NT2/D1 (cell line): ENCODE data around the gene TNFRSF25.

Experiments
- DNase-seq: peaks from one replicate; pipeline ENCODE4 v3.0.0-alpha.2; 2011; ENCODE audit warnings: low read depth, low spot score
- H3K27me3 ChIP-seq: 2 replicates; pipeline ENCODE4 v1.6.0; 2011; ENCODE audit warnings: mild to moderate bottlenecking; ENCODE audit not compliant: insufficient read length, insufficient read depth
- H3K36me3 ChIP-seq: 2 replicates; pipeline ENCODE4 v1.6.1; 2011; ENCODE audit warnings: mild to moderate bottlenecking, low read length, mixed read lengths; ENCODE audit not compliant: insufficient read depth, insufficient read length
- H3K4me1 ChIP-seq: 2 replicates; pipeline ENCODE4 v1.5.1; 2011; ENCODE audit not compliant: insufficient read depth, insufficient read length
- H3K4me3 ChIP-seq: 2 replicates; pipeline ENCODE4 v1.5.1; 2011; ENCODE audit warnings: low read depth; ENCODE audit not compliant: insufficient read length
- H3K9ac ChIP-seq: 2 replicates; pipeline ENCODE4 v1.6.0; 2011; ENCODE audit warnings: low read depth; ENCODE audit not compliant: insufficient read length
- H3K9me3 ChIP-seq: 2 replicates; pipeline ENCODE4 v1.5.1; 2011; ENCODE audit warnings: mild to moderate bottlenecking, low read length; ENCODE audit not compliant: insufficient read depth
- SUZ12 ChIP-seq: IDR thresholded peaks from 2 replicates; pipeline ENCODE4 v1.6.1; 2011; ENCODE audit not compliant: insufficient read length, insufficient read depth; ENCODE audit errors: extremely low read depth
- YY1 ChIP-seq: IDR thresholded peaks from 2 replicates; pipeline ENCODE4 v1.6.1; 2011; ENCODE audit not compliant: insufficient read length, insufficient read depth
- ZNF274 ChIP-seq: IDR thresholded peaks from 2 replicates; pipeline ENCODE4 v1.6.1; 2011; ENCODE audit warnings: mild to moderate bottlenecking, low read depth, low read length

Gene TNFRSF25

GRCh38 chr1:6464915-6465314 is 1.1 kb downstream of the TNFRSF25 start:
- no peak for TF ChIP-seq SUZ12
- no peak for DNase-seq
- H3K4me1 ChIP-seq: peaks cover 5% of the 10 kb centered on the region
- peaks cover 71% of the 10 kb centered on the region for H3K36me3 ChIP-seq
- H3K9ac ChIP-seq: no peak overlapping the region
- no peaks in the 10 kb centered on the region for H3K9me3 ChIP-seq
- no peak overlapping the region for H3K4me3 ChIP-seq
- no peaks in the 10 kb centered on the region for H3K27me3 ChIP-seq

GRCh38 chr1:6464514-6464836 is 1.5 kb downstream of the TNFRSF25 start:
- H3K4me1 ChIP-seq: peaks cover 8% of the 10 kb centered on the region
- H3K27me3 ChIP-seq: no peaks in the 10 kb centered on the region
- H3K9me3 ChIP-seq: no peaks in the 10 kb centered on the region
- no peak overlapping the region for H3K4me3 ChIP-seq
- H3K36me3 ChIP-seq: peaks cover 67% of the 10 kb centered on the region
- H3K9ac ChIP-seq: no peak overlapping the region
- DNase-seq: no peak
- TF ChIP-seq ZNF274 (no peak), SUZ12 (no peak), YY1 (no peak)

- Histone ChIP-seq H3K4me1 (peaks cover 8% of the 10 kb centered on the region), H3K4me3 (no peak overlapping the region), H3K9me3 (no peaks in the 10 kb centered on the region), H3K36me3 (peaks cover 53% of the 10 kb centered on the region), H3K27me3 (no peaks in the 10 kb centered on the region), H3K9ac (no peak overlapping the region)
- no peak for TF ChIP-seq SUZ12
- no peak for TF ChIP-seq ZNF274
- TF ChIP-seq YY1: no peak
- DNase-seq: no peak
Measured at GRCh38 chr1:6463120-6463412, 2.9 kb downstream of the TNFRSF25 start.

GRCh38 chr1:6462412-6463119 is 3.4 kb downstream of the TNFRSF25 start:
- H3K9ac ChIP-seq: no peak overlapping the region
- H3K27me3 ChIP-seq: no peaks in the 10 kb centered on the region
- no peaks in the 10 kb centered on the region for H3K9me3 ChIP-seq
- no peak for DNase-seq
- peaks cover 8% of the 10 kb centered on the region for H3K4me1 ChIP-seq
- peaks cover 48% of the 10 kb centered on the region for H3K36me3 ChIP-seq
- TF ChIP-seq SUZ12: no peak
- H3K4me3 ChIP-seq: no peak overlapping the region

DNA sequence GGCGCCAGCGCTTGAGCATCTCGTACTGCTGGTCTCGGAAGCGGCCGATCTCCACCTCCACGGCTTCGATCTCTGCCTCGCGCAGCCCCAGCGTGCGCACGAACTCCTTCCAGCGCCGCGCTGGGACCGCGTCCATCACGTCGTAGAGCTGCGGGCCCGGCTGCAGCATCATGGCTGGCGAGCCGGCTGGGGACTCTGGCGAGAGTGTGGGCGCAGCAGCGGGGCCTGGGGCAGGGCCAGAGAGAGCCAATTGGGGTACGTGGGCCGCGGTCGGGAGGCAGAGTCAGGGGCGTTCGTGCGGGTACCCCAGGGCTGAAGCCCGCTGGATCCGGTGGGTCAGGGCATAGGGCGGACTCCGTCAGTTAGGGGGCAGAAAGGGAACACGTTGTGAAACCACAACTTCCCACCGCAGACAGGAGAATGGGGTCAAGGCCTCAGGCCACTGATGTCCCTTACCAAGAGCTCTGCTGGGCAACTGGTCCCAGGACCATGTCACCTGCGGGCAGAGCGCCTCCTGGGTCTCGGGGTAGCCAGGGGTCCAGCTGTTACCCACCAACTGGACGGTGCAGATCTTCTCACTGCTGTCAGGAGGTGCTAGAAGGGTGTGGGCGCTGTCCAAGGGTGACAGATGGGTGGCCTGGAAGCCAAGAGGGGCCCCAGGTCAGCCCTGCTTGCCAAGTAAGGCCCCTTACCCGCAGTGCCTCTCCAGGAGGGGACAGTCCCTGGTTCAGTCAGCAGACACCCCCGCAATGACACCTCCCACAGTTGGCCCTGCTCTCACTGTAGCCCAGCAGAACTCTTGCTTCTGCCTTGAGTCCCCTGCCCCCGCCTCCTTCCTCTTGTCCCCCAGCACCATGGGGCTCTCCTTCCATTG is 4.2 kb downstream of the TNFRSF25 start:
- TF ChIP-seq ZNF274: no peak
- TF ChIP-seq YY1: no peak
- no peak for TF ChIP-seq SUZ12
- Histone ChIP-seq H3K9me3 (no peaks in the 10 kb centered on the region), H3K36me3 (peaks cover 40% of the 10 kb centered on the region), H3K9ac (no peak overlapping the region), H3K4me3 (no peak overlapping the region), H3K27me3 (no peaks in the 10 kb centered on the region), H3K4me1 (peaks cover 8% of the 10 kb centered on the region)
- DNase-seq: no peak

DNA sequence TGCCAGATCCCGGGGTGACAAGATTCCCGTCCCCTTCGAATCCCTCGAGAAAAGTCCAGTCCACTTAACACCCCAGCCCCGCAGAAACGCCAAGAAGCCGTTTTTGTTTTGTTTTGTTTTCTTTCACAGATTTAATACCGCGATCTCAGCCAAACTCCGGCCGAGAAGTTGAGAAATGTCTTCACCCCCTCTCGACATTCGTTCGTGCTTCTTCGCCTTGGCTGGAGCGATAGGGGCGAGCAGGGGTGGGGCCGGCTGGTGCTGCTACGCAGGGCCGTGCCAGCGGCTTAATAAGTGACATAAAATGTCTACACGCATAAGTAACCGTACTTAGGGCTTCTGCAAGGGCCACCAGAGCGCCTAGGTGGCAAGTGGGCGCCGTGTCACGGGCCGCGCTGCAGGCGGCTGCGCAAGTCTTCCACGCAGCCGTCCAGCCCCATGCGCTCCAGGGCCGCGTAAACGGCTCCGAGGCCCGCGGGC is 4.9 kb downstream of the TNFRSF25 start:
- TF ChIP-seq YY1 (no peak), SUZ12 (no peak), ZNF274 (no peak)
- DNase-seq: no peak
- no peaks in the 10 kb centered on the region for H3K27me3 ChIP-seq

GRCh38 chr1:6460301-6461050 is 5.5 kb downstream of the TNFRSF25 start:
- Histone ChIP-seq H3K27me3 (no peaks in the 10 kb centered on the region), H3K9ac (peak overlapping the region; percentile 17), H3K4me1 (peaks cover 8% of the 10 kb centered on the region), H3K4me3 (no peak overlapping the region), H3K9me3 (no peaks in the 10 kb centered on the region), H3K36me3 (peaks cover 40% of the 10 kb centered on the region)
- no peak for DNase-seq
- TF ChIP-seq YY1 (no peak), ZNF274 (no peak), SUZ12 (no peak)

More for the DNA sequence above, 4.9 kb downstream of the TNFRSF25 start:
- Histone ChIP-seq H3K4me1 (peaks cover 8% of the 10 kb centered on the region), H3K4me3 (no peak overlapping the region), H3K9ac (no peak overlapping the region), H3K36me3 (peaks cover 40% of the 10 kb centered on the region), H3K9me3 (no peaks in the 10 kb centered on the region)
